GM21367 (cell line): Measurements from ENCODE around the gene SULF2.

Source experiments
- ATAC-seq: cut with Tn5 transposase; IDR thresholded peaks from one replicate; pipeline ENCODE4 v1.9.1; 2021; ENCODE audit not compliant: unreplicated experiment

Gene SULF2

DNA sequence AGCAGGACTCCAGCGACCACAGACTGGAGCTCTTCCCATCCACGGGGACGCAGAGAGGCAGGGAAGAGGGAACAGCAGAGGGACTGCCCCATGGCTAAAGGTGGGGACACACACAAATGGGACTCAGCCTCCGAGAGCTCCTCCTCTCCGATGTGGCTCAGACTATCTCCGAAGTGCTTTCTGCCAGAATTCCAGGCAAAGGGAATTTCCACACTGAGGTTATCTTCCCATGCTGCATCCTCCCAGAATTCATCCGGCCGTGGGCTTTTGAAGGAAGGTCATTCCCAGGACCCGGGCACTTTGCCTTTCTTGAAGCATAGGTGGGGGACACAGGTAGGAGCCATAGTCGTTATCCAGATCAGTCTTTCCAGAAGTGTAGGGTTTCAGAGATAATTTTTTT lies 67.9 kb downstream of the SULF2 start:
- ATAC-seq: no peak

DNA sequence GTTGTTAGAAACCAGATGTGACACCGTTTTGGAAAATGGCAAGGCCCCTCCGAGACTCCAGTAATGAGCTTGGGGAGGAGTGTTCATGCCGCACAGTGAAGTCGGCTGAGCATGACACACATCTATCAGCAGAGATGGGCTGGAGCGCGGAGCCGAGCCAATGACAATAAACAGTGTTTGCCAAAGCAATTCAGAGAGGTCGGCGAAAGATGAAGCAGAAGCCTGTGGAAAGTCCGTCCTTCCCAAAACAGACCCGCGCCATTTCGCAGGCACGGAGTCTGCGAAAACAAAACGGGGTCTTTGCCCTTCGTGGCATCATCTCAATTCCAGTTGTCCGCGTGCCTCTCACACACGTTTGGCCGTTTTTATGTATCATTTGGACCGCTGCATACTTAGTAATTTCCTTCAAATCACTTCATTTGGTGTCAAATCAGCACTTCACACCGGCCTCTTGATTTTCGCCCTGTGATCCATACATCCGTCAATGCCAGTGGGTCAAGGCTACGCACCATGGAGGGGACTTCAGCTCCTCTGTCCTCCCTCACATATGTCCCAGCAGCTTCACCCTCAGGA lies 71.3 kb downstream of the SULF2 start:
- ATAC-seq: no peak

DNA sequence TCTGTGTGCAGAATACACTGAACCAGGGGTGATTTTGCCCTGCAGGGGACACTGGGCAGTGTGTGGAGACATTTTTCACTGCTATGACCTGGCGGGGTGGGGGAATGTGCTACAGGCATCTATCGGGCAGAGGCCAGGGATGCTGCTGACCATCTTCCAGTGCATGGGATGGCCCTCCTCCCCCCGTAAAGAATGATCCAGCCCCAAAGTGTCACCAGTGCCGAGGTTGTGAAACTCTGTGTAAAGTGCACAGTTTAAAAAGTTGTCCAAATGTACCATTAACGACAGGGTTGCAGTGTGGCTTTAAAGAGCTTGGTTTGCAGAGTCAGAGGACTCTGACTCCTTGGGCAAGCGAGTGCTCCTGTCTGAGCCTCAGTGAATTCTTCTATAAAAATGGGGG lies 72.1 kb downstream of the SULF2 start:
- no peak for ATAC-seq

DNA sequence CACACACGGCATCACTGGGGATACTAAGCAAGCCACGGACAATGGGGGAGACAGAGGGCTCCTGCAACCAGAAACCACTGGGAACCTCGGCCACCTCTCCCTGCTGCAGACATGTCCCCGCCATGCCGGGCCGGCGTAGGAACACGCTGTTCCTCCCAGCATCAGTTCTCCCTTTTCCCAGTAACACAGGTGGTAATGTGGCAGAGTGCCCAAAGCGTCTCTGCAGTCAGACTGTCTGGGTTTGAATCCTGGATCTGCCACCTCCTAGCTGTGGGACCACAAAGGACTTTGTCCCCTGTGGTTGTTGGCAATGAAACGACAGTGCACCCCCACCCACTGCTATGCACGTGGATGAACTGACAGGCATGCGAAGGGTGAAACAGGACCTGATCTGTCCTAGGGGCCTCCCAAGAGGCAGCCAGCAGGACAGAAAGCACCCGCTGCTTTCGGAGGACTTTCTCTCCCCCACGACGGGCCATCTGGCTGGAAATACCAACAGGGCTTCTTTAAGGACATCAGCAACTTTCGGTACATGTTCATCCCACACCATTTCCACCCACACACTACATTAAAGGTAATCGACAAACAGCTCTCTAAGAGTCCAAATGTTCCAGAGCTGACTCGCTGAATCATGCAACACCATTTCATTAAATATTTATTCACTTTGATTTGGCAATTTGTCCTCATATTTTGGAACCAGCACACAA lies 74.1 kb downstream of the SULF2 start:
- ATAC-seq: no peak

DNA sequence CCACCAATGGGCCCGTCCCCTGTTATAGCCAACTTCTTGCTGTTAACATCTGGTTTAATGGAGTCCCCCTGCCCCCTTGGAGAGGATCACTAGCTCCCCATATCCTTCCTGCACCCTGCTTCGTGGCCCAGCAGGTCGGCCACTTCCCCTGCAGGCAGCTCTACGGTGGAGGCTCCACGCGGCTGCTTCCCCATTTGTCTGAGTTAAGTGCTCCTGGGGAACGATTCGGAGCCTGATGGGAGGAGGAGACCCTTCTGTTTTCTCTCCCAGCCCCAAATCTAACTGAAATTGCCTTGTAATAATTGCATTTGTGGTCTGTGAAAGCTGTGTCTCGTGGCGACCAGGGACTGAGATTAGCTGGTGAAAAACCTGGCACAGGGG lies 74.6 kb downstream of the SULF2 start:
- ATAC-seq: no peak

DNA sequence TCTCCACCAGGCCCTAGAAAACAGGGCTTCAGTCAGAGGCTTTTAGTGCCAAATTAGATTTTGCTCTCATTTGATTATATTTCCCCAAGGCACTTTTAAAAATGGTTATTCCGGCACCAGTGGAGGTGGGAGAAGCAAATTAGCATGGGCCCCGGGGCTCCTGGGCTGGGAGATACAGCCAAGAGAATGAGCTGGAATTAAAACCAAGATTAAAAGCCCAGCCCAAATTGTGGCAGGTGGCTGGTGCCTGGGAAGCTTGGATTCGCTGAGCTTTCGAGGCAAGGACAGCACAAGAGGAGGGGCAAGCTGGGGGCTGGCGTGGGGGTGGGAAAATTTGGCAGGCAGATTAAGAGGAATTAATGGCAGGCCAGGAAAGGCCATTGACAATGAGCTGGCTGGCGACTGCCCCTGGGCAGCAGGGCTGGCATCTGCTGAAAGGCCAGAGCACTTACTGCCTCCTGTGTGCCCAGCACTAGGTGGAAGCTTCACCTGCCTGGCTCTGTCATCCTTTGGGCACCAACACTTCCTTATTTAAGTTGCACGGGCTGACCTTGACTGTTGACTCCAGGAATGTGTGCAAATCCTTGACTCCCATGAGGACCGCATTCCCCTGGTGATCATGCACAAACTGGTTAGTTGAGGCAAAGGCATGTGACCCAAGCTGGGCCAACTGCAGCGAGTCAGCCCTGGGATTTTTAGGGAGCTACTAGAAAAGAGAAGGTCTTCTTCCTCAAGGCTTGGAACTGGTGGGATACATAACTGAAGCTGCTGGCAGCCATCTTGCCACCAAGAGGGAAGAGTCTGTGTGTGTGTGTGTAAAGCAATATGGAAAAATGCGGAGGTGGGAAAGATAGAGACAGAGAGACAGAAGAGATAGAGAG lies 76.1 kb downstream of the SULF2 start:
- ATAC-seq: no peak

DNA sequence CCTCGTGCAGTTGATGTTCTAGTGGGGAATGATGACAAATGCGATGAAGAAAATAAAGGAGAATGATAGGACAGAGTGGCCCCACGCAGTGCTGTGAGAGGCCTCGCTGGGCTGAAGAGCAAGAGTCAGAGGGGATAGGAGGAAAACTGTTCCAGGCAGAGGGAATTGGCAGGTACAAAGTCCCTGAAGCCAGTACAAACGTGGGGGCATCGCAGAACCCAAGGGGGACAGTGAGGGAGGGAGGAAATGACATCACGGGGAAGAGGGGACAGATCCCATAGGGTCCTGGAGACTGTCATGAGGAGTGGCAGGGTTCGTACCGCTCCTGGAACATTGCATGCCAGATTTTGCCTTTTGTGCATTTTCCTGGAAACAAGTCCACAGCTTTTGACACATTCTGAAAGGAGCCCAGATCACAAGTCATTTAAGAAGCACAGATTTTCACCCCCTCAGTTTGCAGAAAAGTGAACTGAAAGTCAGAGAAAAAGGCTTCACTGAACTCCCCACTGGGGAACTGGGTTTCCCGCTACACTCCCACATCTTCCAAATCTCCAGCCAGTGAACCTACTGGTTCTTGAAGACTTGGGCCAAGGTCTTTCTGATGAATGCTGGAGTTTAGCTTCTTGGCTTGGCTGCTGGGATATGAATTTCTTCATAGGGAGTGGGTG lies 77.0 kb downstream of the SULF2 start:
- ATAC-seq: no peak

DNA sequence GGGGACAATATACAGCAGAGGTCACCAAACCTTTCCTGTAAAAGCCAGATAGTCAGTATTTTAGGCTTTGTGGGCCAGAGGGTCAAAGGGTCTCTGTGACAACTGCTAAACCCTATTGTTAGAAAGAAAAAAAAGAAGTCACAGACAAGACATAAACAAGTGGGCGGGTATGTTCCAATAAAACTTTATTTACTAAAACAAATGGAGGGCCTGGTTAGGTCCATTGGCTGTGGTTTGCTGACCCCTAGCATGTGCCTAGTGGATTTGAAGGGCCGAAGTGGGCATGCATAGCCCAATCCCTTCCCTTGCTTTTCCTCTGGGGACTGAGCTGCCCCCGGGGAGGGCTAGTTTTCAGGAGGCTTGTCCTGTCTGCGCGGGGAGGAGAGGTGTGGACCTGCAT lies 78.9 kb downstream of the SULF2 start:
- ATAC-seq: no peak

DNA sequence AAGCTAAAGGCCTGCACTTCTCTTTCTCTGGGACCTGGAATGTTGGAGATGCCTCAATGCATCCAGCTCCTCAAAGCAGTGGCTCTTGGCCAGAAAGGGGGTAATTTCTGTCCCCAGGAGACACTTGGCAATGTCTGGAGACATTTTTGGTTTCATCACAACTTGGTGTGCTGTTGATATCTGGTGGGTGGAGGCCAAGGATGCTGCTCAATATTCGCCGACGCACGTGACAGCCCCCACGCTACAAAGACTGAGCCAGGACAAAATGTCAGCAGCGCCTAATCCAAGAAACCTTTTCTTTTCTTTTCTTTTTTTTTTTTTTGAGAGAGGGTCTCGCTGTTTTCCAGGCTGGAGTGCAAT lies 79.8 kb downstream of the SULF2 start:
- ATAC-seq: no peak

DNA sequence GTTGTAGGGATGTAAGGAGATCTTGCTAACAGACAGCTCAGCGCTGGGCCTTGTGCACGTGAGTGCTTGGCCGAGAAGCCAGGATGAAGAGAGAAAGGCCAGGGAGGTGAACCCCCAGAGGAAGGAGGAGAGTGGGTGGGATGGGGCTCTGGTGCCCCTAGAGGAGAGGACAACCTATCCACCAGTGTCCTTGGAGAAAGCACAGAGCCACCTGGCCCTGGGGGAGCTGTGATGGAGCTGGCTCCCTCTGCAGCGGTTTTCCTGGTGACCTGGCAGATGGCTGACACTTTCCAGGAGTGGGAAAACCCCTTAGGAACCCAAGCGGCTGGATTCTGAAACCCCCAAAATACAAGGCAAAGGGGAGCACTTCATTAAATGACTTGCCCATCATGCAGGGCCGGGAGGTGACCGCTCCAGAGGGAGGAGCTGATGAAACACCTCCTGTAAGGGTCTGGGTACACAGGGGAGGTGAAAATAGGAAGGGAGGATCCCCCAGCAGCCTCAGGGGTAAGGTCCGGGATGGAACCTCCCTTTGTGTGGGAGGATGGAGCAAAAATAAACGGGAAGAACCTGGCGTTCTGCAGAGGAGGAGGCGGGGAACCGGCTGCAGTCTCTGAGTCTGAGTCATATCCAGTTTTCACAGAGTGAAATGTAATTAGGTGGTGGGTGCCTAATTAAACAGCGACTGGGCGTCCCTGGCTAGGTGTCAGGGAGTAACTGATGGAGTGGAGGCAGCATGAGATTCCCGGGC lies 80.4 kb downstream of the SULF2 start:
- ATAC-seq: no peak

DNA sequence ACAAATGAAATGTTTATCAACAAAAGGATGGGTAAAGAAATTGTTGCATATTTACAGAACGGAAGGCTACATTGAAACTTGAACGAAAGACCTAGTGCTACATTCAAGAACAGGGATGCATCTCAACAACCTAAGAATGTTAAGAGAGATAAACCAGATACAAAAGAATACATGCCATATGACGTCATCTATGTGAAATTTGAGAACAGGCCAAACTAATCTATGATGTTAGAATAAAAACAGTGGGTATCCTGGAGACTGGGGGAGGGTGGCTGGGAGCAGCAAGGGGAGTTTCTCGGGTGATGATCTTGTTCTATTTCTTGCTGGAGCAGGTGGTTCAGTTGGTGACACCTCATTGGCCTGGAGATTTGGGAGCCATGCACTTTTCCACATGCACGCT lies 81.5 kb downstream of the SULF2 start:
- no peak for ATAC-seq

DNA sequence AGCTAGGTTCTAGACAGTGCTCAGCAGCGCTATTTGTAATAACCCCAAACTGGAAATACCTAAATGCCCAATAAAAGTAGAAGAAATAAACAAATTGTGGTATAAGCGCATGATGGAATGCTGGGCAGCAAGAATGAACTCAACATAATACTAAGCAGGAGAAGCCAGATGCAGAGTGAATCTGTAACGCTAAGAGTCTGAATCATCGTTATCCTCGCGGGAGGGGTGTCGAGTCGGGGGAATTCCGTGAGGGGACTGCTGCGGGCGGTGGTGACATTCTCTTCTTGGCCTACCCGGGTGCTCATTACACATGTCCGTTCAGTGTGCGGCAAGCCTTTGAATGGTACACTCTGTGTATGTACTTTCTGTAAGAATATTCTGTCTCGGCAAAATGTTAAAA lies 83.7 kb downstream of the SULF2 start:
- no peak for ATAC-seq

DNA sequence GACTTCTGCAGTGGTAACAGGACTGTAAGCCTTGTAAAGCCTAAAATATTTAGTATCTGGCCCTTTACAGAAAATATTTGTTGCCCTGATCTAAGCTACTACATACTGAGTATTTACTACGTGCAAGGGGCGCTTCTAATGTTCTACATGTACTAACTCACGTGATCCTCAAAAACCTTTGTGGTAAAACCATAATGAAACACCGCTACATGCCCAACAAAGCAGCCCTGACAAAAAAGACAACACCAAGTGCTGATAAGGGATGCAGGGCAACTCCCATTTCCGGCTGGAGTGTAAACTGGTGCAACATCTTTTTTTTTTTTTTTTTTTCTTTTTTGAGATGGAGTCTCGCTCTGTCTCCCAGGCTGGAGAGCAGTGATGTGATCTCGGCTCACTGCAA lies 85.0 kb downstream of the SULF2 start:
- ATAC-seq: no peak

DNA sequence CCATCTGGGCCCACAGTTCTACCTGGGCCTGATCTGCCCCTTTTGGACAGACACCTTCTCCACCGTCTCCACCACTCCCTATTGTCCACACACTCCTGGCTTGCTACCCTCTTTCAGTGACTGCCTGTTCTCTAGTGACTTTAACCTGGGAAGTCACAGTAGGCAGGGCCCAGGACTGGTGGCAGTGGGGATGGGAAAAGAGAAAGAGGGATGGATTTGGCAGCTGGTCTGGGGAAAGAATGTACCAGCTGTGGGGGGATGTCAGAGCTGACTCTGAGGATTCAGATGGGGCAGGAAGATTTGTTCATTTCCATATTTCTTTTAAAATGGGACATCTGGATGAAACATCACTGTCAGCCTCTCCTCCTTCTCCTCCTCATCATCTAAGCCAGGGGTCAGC lies 85.5 kb downstream of the SULF2 start:
- no peak for ATAC-seq

DNA sequence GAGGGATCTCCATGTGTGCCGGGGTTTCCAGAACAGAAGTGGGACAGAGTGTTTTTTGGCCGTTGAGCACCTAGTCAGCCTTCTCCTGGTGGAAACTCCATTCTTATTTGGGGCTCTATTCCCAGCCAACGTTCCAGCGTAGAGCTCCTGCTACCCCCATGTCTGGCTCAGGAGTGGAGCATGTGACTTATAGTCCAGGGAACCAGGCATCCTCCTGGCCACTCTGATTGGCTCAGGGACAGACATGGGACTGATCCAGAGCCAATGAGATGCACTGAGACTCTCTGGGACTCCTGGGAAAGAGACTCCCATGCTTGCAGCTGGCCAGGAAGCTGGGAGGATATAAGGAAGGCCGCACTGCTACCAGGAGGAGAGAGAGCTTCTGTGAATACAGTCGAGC lies 87.1 kb downstream of the SULF2 start:
- no peak for ATAC-seq

DNA sequence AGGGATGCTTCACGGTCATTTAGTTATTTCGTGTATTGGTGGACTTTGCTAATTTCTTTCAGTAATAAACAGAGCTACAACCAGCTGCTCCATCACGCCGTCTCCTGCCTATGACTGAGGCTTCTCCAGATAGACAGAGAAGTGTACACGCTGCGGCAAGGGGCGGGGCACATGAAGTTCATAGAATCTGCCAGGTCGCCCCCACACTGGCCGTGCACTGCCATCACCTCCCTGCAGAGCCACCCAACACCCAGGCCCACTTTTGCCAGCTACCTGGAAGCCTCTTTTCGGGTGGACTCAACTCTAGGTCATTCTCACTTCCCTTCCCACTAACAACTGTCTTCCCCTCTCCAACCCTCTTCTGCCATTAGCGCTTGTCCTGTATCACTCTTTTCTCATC lies 88.4 kb downstream of the SULF2 start:
- no peak for ATAC-seq

DNA sequence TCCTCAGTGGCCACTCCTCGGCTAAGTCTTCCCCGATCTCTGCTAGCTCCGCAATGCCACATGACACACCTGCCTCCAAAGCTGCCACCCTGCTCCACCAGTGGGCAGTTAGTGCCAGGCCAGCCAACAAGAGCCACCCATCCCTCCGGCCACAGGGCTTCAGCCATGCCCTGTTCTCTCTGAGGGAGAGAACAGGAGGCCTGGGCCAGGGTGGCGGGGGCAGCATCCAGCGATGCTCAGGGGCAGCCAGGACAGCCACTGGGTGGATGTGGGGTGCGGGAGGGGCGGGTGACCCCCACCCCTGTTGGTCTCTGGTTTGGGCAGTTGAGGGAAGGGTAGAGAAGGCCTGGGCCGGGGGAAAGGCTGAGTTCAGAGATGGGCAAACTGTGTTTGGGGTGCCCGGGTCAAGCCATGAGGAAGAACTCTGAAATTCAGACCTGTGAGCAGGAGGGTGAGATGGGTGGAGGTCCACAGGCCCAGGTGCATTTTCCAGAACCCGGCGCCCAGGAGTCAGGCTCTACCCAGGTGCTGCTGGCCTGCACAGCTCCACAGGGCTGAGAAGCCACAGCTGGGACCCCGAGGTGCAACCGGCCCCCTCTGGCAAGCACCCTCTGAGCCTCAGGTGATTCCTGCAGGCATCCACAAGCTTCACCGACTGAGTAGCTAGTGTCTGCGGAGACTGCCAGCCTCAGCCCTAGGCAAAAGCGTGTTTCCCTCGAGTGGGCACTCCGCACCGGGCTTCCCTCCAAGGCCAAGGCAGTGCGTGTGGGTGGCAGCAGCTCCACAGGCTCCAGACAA lies 91.1 kb downstream of the SULF2 start:
- no peak for ATAC-seq

DNA sequence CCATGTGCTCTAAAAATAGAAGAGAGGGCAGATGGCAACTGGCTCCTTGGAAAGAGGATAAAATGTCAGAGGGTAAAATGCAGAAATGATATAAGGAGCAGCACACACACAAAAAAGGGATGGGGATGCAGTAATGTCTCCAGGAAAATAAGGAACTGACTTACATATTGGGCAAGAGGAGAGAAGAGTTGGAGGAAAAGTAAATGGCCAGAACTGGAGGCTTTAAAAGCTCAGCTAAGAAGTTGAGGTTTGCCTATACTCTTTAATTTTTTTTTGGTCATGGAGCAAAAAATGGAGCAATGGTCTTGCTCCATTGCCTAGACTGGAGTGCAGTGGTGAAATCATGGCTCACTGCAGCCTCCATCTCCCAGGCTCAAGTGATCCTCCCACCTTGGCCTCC lies 93.7 kb downstream of the SULF2 start:
- no peak for ATAC-seq

DNA sequence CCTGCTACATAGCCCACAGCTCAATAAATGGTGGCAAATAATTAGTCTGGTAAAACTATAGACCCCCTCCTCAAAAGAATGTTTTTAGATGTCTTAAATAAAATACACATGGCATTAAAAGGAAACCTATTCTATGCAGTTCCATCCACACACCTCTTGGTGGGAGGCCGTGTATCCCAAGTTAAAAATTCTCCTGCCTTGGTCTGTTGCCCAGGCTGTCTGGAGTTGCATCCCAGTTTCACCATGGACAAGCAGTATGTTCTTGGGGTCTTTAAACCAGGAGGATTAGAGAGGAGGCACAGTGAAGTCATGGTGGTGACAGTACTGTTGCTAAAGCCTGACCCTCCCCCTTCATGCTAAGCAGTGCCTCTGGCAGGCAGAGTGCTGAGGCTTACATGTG lies 95.5 kb downstream of the SULF2 start:
- no peak for ATAC-seq
